SK-N-MC (cell line): ENCODE data around the gene PEX5L.

Experiments used
- EZH2 ChIP-seq: fragments of 200-600 bp; sonication (generic); IDR thresholded peaks from one replicate; pipeline ENCODE4 v1.6.1; 2017; ENCODE audit warnings: antibody characterized with exemption
- POLR2AphosphoS5 ChIP-seq: IDR thresholded peaks from 2 replicates; pipeline ENCODE4 v1.6.1; 2012; ENCODE audit warnings: mild to moderate bottlenecking, low read depth, low read length, borderline replicate concordance

DNA sequence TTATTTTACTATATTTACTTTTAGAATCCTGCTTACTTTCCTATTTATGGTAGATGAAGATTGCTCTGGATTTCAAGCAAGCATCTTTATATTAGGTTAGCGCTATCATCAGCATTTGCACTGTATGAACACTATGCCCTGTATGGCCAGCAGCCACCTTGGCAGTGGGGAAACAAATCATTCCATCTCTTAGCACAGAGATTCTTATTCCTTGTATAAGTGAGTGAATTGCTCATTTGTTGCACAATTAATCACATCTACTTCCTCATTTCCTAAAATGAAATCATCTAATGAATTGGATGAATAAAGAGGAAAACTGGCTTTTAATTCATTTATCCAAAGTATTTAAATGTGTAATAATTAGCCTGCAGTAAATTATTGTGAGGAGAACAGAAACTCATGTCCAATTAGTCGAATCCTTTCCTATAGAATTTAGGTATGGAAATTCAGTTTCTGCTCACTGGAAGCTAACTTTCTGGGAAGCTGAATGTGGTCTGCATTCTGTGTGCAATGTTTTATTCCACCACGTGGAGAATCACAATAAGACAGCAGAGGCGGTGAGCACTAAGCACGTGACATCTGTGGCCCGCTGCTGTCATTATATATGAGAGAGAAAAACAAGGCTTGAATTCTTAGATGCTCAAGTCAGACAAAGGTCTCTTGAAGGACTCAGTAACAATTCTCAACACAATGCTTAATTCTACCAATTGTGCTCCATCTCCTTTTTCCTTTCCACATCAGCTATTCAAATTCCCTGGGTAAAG is 93.4 kb downstream of the PEX5L start:
- TF ChIP-seq POLR2AphosphoS5, result no peak
- TF ChIP-seq EZH2, result no peak
